ENCODE results near the gene KCNH4.
A peak's percentile ranks its signal among the peaks of the same experiment; 100 is the strongest.

KCNH4 gene

GRCh38 chr17:42138749-42139492 is 42.0 kb downstream of the KCNH4 start:
- TF ChIP-seq CTCF (IDR thresholded peaks at IDR 0.05) = no peak

GRCh38 chr17:42136654-42137051 is 44.3 kb downstream of the KCNH4 start:
- Histone ChIP-seq H3K27ac (no peak overlapping the region), H3K4me2 (ENCODE audit: low read length) (no peak overlapping the region), H2AFZ (no peak overlapping the region), H3K4me1 (peaks cover 18% of the 10 kb centered on the region), H3K9me3 (ENCODE audit: control insufficient read depth, low read length) (no peaks in the 10 kb centered on the region), H3K4me3 (ENCODE audit: low read depth, low read length) (no peak overlapping the region), H3K36me3 (ENCODE audit: control insufficient read depth, insufficient read depth, low read length) (no peaks in the 10 kb centered on the region), H3K27me3 (ENCODE audit: control insufficient read depth, insufficient read depth, low read length) (no peaks in the 10 kb centered on the region), H3K9ac (no peak overlapping the region), H3K79me2 (peaks cover 63% of the 10 kb centered on the region)
- no peak for TF ChIP-seq CTCF (IDR thresholded peaks at IDR 0.05)

More at GRCh38 chr17:42138749-42139492, 42.0 kb downstream of the KCNH4 start:
- H3K4me3 ChIP-seq (ENCODE audit: low read depth, low read length) = no peak overlapping the region
- H3K27me3 ChIP-seq (ENCODE audit: control insufficient read depth, insufficient read depth, low read length) = no peaks in the 10 kb centered on the region
- H3K9ac ChIP-seq = no peak overlapping the region
- H3K27ac ChIP-seq = no peak overlapping the region
- H3K36me3 ChIP-seq (ENCODE audit: control insufficient read depth, insufficient read depth, low read length) = no peaks in the 10 kb centered on the region
- H2AFZ ChIP-seq = no peak overlapping the region
- peaks cover 69% of the 10 kb centered on the region for H3K79me2 ChIP-seq
- peaks cover 15% of the 10 kb centered on the region for H3K4me1 ChIP-seq
- no peaks in the 10 kb centered on the region for H3K9me3 ChIP-seq (ENCODE audit: control insufficient read depth, low read length)
- H3K4me2 ChIP-seq (ENCODE audit: low read length) = no peak overlapping the region

GRCh38 chr17:42135664-42136653 is 45.0 kb downstream of the KCNH4 start:
- Histone ChIP-seq H2AFZ (no peak overlapping the region), H3K27ac (peak overlapping the region; percentile 15), H3K4me3 (ENCODE audit: low read depth, low read length) (peak overlapping the region; percentile 3), H3K27me3 (ENCODE audit: control insufficient read depth, insufficient read depth, low read length) (no peaks in the 10 kb centered on the region), H3K9me3 (ENCODE audit: control insufficient read depth, low read length) (no peaks in the 10 kb centered on the region), H3K36me3 (ENCODE audit: control insufficient read depth, insufficient read depth, low read length) (no peaks in the 10 kb centered on the region), H3K79me2 (peaks cover 56% of the 10 kb centered on the region), H3K4me1 (peaks cover 18% of the 10 kb centered on the region), H3K9ac (no peak overlapping the region), H3K4me2 (ENCODE audit: low read length) (peak overlapping the region; percentile 5)
- no peak for TF ChIP-seq CTCF (IDR thresholded peaks at IDR 0.05)

- no peak overlapping the region for H2AFZ ChIP-seq
- H3K4me3 ChIP-seq (ENCODE audit: low read depth, low read length) = no peak overlapping the region
- H3K4me1 ChIP-seq = peaks cover 22% of the 10 kb centered on the region
- no peak overlapping the region for H3K9ac ChIP-seq
- H3K4me2 ChIP-seq (ENCODE audit: low read length) = peak overlapping the region; percentile 3
- H3K36me3 ChIP-seq (ENCODE audit: control insufficient read depth, insufficient read depth, low read length) = no peaks in the 10 kb centered on the region
- H3K27ac ChIP-seq = no peak overlapping the region
- TF ChIP-seq CTCF (IDR thresholded peaks at IDR 0.05) = no peak
- H3K79me2 ChIP-seq = peaks cover 50% of the 10 kb centered on the region
- H3K27me3 ChIP-seq (ENCODE audit: control insufficient read depth, insufficient read depth, low read length) = no peaks in the 10 kb centered on the region
- no peaks in the 10 kb centered on the region for H3K9me3 ChIP-seq (ENCODE audit: control insufficient read depth, low read length)
Observed at GRCh38 chr17:42135151-42135550, 45.8 kb downstream of the KCNH4 start.
